Kidney (tissue), 14 donors: ENCODE results near the gene KDM3B. TPM values are rescaled to one million over a fixed set of nuclear protein-coding genes. Genes with fewer than 3 reads are reported as not detected.

Source experiments
- DNase-seq, 5 donors: peaks; one replicate each; pipeline ENCODE4 v3.0.0-alpha.2; 2013 to 2020
- FAIRE-seq: peaks from 2 replicates; lab custom pipeline; 2012; peaks lifted over from hg19 to GRCh38; lab: Jason Lieb, UNC
- H3K27ac ChIP-seq, 2 donors: one replicate each; pipeline ENCODE4 v1.7.0; 2013; ENCODE audit warnings: low read depth in 2 of 2, low read length in 2 of 2, inconsistent platforms in 1 of 2
- H3K27me3 ChIP-seq: one replicate; pipeline ENCODE4 v1.7.1; 2013; ENCODE audit warnings: low read length, inconsistent platforms; ENCODE audit not compliant: control insufficient read depth, insufficient read depth
- H3K36me3 ChIP-seq, 3 donors: one replicate each; pipeline versions ENCODE4 v1.7.0 to v1.7.1; 2013; ENCODE audit warnings: low read length in 3 of 3, control low read depth in 1 of 3, inconsistent platforms in 1 of 3; ENCODE audit not compliant: insufficient read depth in 3 of 3, control insufficient read depth in 2 of 3
- H3K4me1 ChIP-seq, 3 donors: one replicate each; pipeline versions ENCODE4 v1.7.0 to v1.7.1; 2013; ENCODE audit warnings: low read length in 3 of 3, inconsistent platforms in 1 of 3, low read depth in 1 of 3; ENCODE audit not compliant: control insufficient read depth in 2 of 3, insufficient read depth in 2 of 3
- H3K4me3 ChIP-seq, 3 donors: one replicate each; pipeline versions ENCODE4 v1.7.0 to v1.8.1; 2013; ENCODE audit warnings: low read length in 3 of 3, control low read depth in 1 of 3, inconsistent platforms in 1 of 3
- H3K9ac ChIP-seq, 3 donors: one replicate each; pipeline versions ENCODE4 v1.7.0 to v1.7.1; 2013; ENCODE audit warnings: low read length in 3 of 3, control low read depth in 1 of 3, inconsistent platforms in 1 of 3
- H3K9me3 ChIP-seq, 3 donors: one replicate each; pipeline versions ENCODE4 v1.7.0 to v1.7.1; 2013; ENCODE audit warnings: low read length in 3 of 3, control low read depth in 1 of 3, inconsistent platforms in 1 of 3; ENCODE audit not compliant: control insufficient read depth in 2 of 3, insufficient read depth in 1 of 3
- intact Hi-C: fragments of 100-400 bp; cut with DNase I; formaldehyde crosslinking; loops from one replicate; pipeline ENCODE4 v1.11.1; 2022
- polyA plus RNA-seq: library from polyadenylated mRNA; stranded (reverse); fragments of 350-450 nt; fragmentation: Illumina TruSeq; extraction: RNeasy Lipid Tissue Mini Kit (QIAGEN cat#74804); gene quantifications from one replicate; pipeline ENCODE4 v1.2.3, GENCODE V29; 2014; ENCODE audit warnings: low read depth, low replicate concordance; ENCODE audit not compliant: insufficient read depth
- total RNA-seq: library from RNA; stranded (reverse); fragmentation: NEBNext Ultra II Directional; extraction: Animal tissue kit (Norgen Biotek cat#: 25700); gene quantifications from one replicate; pipeline ENCODE4 v1.2.1, GENCODE V29; 2021
- TF ChIP-seq, protein P1 (sequence below): IDR thresholded peaks from 3 replicates; pipeline ENCODE4 v1.5.1; 2012; ENCODE audit warnings: mild to moderate bottlenecking, moderate library complexity, borderline replicate concordance; ENCODE audit not compliant: insufficient read depth; ENCODE audit errors: extremely low read depth
- donor health status: control.
- donor health status: control.
- donor health status: control.
- donor health status: control.
- donor health status: control.
- donor health status: DM: yes; HTN: yes; CAD: no.
- donor health status: Normal renal cell carcinoma (clear cell type).

Gene KDM3B
- total and polyA plus RNA-seq, 2 donors from 2014 or later = 18.5 to 69.6 TPM

DNA sequence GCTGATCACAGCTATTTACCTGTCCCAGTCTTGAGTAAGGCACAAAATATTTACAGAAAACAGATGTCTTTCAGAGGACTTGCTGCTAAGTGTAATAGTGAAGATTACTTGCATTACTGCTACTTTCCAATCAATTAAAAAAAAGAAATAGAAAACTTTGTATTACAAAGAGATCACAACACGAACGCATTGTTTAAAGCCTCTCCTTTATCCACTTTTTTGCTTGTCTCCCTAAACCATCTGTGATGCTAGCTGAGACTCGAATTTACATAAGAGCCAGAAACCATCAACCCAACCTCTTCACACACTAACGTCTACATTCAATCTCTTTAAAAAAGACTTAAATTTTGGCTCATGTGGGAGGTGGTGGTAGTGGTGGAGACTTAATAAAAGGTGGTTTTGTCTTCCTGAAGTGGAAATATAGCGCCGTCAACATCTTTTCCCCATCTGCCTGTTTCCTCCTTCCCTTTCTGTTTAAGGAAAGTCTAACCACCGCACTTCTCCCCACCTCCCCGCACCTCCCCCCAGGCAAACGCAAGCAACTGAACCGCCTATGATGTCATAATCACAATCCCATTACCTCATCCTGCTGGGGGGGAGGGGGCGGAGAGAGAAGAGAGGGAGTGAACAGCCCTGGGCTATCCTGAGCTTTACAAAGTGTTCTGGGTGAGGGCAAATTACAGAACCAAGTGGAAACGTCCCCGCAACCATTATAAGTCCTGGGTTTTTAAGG lies 15.4 kb upstream of the KDM3B start:
- peaks cover 0 to 13% (median 6%) of the 10 kb centered on the region in 3 donors for H3K4me1 ChIP-seq
- DNase-seq (peak in 1 of 5 donors; percentile 94), FAIRE-seq (no peak)
- TF ChIP-seq, protein P1, sequence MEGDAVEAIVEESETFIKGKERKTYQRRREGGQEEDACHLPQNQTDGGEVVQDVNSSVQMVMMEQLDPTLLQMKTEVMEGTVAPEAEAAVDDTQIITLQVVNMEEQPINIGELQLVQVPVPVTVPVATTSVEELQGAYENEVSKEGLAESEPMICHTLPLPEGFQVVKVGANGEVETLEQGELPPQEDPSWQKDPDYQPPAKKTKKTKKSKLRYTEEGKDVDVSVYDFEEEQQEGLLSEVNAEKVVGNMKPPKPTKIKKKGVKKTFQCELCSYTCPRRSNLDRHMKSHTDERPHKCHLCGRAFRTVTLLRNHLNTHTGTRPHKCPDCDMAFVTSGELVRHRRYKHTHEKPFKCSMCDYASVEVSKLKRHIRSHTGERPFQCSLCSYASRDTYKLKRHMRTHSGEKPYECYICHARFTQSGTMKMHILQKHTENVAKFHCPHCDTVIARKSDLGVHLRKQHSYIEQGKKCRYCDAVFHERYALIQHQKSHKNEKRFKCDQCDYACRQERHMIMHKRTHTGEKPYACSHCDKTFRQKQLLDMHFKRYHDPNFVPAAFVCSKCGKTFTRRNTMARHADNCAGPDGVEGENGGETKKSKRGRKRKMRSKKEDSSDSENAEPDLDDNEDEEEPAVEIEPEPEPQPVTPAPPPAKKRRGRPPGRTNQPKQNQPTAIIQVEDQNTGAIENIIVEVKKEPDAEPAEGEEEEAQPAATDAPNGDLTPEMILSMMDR = no peak
- H3K36me3 ChIP-seq = peaks cover 3 to 6% (median 5%) of the 10 kb centered on the region in 3 donors
- intact Hi-C loops = no loop called here
- no peaks in the 10 kb centered on the region for H3K9me3 ChIP-seq
- H3K4me3 ChIP-seq = peak overlapping the region; percentile 84 to 96 (median 94)
- peak overlapping the region; percentile 72 to 97 (median 87) for H3K9ac ChIP-seq
- no peaks in the 10 kb centered on the region for H3K27me3 ChIP-seq
- H3K27ac ChIP-seq = peak overlapping the region; percentile 99

DNA sequence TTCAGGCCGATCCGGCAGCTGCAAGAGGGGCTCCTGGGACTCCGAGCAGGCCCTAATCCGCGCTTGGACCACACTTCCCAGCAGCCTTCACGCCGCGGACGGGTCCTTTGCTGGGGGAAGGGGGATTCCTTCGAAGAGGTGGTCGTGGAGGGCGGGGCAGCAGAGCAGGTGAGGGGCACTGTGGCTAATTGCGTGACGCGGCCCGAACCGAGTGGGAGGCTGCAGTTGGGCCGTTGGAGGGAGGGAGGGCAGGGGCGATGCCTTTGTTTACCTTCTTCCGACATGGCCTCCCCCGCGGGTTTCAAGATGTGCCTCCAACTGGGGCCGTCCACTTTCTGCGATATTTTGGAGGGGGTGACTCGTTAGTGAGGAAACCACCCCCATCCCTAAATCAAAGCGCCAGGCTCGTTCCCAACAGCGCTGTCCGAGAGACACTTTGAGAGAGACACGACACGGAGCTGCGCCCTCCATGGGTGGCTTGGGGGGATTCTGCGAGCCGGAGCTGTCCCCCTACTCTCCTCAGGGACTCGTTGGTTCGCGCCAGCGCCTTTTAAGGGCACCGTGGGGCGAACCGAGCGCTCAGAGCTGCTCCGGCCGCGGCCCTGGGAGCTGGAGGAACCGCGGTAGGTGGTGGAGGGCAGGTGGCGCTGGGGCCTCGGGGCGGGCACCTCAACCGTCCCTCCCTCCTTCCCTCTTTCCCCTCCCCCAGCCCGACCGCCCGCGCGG lies 14.6 kb upstream of the KDM3B start, which contains the start of gene FAM53C:
Gene FAM53C (plus strand): TSS at position 582 of the 726 bp plus-strand sequence. CDS start 3,070 bp downstream, outside the sequence.
- DNase-seq = peak; percentile 95 to 98 (median 97)
- H3K9ac ChIP-seq = peak within 1 kb of the TSS; percentile 76 to 97 (median 97)
- peaks cover 0 to 11% (median 6%) of the 10 kb centered on the region in 3 donors for H3K4me1 ChIP-seq
- peak within 1 kb of the TSS; percentile 84 to 96 (median 94) for H3K4me3 ChIP-seq
- intact Hi-C loops = no loop called here
- no peaks in the 10 kb centered on the region for H3K27me3 ChIP-seq
- TF ChIP-seq, protein P1 = no peak
- FAIRE-seq = no peak
- no peaks in the 10 kb centered on the region for H3K9me3 ChIP-seq
- H3K36me3 ChIP-seq = peaks cover 3 to 6% (median 5%) of the 10 kb centered on the region in 3 donors
- peak within 1 kb of the TSS; percentile 99 for H3K27ac ChIP-seq

DNA sequence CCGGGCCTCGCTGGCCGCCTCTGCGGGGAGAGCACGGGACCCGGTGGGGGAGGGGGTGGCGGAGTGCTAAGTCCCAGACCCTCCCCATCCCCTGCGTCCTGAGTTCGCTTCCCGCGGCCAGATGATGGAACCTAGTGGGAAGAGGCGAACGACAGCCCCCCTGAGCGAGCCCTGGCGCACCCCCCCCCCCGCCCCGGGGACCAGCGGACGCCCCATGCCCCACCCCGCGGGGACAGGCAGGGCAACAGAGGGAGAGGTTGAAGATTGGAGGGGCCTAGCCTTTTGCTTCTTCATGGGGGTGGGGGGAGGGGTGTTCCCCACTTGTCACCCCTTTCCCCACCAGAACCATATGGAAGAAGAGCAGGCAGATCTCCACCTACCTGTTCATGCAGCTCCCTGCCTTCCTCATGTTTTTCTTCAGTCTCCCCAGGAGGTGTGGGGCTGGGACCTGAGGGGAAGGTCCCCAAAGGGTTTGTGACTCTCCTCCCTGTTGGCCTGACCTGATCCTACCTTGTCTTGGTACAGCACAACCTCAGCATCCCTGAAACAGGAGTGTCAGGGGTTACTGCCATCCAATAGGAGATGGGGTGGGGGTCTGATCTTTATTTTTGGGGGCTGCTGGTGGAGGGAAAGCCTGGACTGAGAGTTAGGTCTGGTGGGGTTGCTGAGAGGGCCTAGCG lies 13.9 kb upstream of the KDM3B start:
- H3K4me3 ChIP-seq = peak overlapping the region; percentile 84 to 96 (median 94)
- TF ChIP-seq, protein P1 = no peak
- H3K27ac ChIP-seq = peak overlapping the region; percentile 99
- DNase-seq = peak in 2 of 5 donors; percentile 40 to 96
- H3K9me3 ChIP-seq = no peaks in the 10 kb centered on the region
- intact Hi-C loops = no loop called here
- peak overlapping the region; percentile 76 to 97 (median 97) for H3K9ac ChIP-seq
- H3K4me1 ChIP-seq = peaks cover 0 to 11% (median 6%) of the 10 kb centered on the region in 3 donors
- FAIRE-seq = no peak
- no peaks in the 10 kb centered on the region for H3K27me3 ChIP-seq
- H3K36me3 ChIP-seq = peaks cover 3 to 6% (median 5%) of the 10 kb centered on the region in 3 donors
